Tibial nerve (tissue), 4 donors: Measurements from ENCODE around the gene FCGR3B. TPM values are rescaled to one million over a fixed set of nuclear protein-coding genes. Genes with fewer than 3 reads are reported as not detected.

Experiments used
- total RNA-seq, 4 donors: library from RNA; depleted of rRNA; stranded (reverse); fragments of >200 nt; gene quantifications; one replicate each; pipeline ENCODE4 v1.1.0, GENCODE V29; 2016

Gene FCGR3B
- total RNA-seq, 4 donors from 2014 or later: 0.63 to 2.8 (median 1.8) TPM; not detected in 1

Other genes starting within 250 kb of the FCGR3B start
- gene FCGR2A, start 125.7 kb downstream of the FCGR3B start, total RNA-seq: 10 to 100 TPM; 33.3 to 76.8 (median 52.1) TPM
- gene HSPA6, start 106.6 kb downstream of the FCGR3B start, total RNA-seq: 1 to 10 TPM; 2.5 to 8.1 (median 5.4) TPM
- gene FCGR3A, start 81.4 kb downstream of the FCGR3B start, total RNA-seq: 10 to 100 TPM in 3 of 4 donors, 1 to 10 TPM in 1; 9.4 to 31.2 (median 22.1) TPM
- gene FCGR2B, start 32.0 kb upstream of the FCGR3B start, total RNA-seq: 10 to 100 TPM; 18.6 to 50.9 (median 32.3) TPM
- gene FCRLA, start 76.1 kb upstream of the FCGR3B start, total RNA-seq: 1 to 10 TPM in 2 of 4 donors, under 1 TPM in 1, not detected in 1; 0.60 to 2.1 (median 1.1) TPM
- 1 to 10 TPM; 2.4 to 4.7 (median 2.6) TPM for gene FCRLB, start 90.4 kb upstream of the FCGR3B start, total RNA-seq
- gene DUSP12, start 118.6 kb upstream of the FCGR3B start, total RNA-seq: 10 to 100 TPM; 33.5 to 40.6 (median 39.3) TPM
- 10 to 100 TPM; 26.1 to 35.4 (median 32.3) TPM for gene ATF6, start 135.1 kb upstream of the FCGR3B start, total RNA-seq